Stimulated activated CD4-positive, alpha-beta T cell treated with anti-CD3 and anti-CD28 coated beads, Interleukin-12 subunit alpha, Interleukin-12 subunit beta, amount 100 ng/mL, for 24 hours (primary cell): Measurements from ENCODE around the gene PLA2G6.
"Not testable (repeated sequence)": the region's sequence is repeated elsewhere in the genome, so short reads cannot be mapped to it uniquely, and the experiment has no call there.

Source experiments
- DNase-seq, 2 experiments: peaks; one replicate each; pipeline ENCODE4 v3.0.0-alpha.2; 2020; ENCODE audit warnings: low read depth in 2 of 2

The PLA2G6 gene

DNA sequence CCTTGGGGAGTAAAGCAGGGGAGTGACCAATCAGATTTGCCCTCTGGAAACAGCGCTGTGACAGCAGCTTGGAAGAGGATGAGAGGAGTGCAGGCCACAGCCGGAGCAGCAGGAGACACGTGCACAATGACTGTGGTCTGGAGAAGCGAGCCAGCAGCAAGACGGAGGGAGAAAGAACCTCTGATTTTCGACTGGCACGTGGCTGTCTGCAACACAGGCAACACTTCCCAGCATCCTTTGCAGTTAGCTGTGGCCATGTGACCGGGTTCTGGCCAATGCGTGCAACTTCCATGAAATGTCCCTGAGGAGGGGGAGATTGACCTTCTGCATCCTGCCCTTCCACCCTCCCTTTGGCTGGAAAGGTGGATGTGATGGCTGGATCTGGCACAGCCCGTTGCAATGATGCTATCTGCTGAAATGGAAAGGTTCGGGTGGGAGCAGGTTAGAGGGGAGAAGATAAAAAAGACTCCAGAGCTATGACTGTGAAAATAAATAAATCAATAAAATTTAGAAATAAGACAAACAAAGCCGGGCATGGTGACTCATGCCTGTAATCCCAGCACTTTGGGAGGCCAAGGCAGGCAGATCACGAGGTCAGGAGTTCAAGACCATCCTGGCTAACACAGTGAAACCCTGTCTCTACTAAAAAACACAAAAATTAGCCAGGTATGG, 15.6 kb downstream of the PLA2G6 start:
- no peak for DNase-seq

DNA sequence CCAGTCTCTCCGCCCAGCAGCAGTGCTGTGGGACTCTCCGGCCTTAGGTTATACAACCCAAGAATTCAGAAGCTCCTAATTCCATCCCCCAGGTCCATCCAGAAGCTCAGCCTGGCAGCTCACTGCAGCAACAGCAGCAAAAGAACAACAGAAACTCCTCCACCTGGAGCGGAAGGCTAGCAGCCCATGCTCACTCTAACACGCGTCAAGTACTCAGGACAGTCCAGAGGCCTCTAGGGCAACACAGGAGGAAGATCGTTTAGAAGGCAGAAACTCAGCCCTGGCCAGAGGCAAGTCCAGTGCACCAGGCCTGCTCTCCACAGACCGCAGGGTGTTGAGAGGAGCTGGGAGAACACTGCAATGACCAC, 17.1 kb downstream of the PLA2G6 start:
- no peak for DNase-seq

DNA sequence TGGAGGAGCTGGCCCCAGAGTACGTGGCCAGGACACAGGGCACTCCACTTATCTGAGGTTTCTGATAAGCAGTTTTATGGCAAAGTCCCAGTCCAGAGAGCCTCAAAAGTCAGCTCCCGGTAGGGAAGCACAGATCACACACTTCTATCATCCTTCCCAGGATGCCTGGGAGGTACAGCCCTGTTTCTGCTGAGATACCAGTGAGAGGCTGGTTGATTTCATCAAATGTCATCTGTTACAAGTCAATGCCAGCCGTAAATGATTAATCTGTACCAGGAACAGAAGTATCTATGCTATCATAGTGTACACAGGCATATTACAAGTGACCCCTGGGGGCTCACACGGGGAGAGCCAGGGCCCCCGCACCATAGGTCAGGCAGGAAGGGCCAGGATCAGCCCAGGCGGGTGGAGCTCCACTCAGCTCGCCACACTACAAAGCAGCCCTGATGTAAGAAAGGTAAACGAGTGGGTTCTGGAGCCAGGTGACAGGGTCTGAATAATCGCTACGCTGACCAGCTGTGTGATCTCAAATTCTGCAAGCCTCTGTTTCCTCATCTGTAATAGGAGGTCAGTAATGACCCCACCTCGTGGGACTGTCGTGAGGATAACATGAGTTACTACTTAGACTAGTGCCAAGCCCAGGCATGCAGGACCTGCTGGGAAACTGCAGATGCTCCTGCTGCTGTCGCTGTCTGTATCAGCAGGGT, 17.6 kb downstream of the PLA2G6 start:
- no peak for DNase-seq

DNA sequence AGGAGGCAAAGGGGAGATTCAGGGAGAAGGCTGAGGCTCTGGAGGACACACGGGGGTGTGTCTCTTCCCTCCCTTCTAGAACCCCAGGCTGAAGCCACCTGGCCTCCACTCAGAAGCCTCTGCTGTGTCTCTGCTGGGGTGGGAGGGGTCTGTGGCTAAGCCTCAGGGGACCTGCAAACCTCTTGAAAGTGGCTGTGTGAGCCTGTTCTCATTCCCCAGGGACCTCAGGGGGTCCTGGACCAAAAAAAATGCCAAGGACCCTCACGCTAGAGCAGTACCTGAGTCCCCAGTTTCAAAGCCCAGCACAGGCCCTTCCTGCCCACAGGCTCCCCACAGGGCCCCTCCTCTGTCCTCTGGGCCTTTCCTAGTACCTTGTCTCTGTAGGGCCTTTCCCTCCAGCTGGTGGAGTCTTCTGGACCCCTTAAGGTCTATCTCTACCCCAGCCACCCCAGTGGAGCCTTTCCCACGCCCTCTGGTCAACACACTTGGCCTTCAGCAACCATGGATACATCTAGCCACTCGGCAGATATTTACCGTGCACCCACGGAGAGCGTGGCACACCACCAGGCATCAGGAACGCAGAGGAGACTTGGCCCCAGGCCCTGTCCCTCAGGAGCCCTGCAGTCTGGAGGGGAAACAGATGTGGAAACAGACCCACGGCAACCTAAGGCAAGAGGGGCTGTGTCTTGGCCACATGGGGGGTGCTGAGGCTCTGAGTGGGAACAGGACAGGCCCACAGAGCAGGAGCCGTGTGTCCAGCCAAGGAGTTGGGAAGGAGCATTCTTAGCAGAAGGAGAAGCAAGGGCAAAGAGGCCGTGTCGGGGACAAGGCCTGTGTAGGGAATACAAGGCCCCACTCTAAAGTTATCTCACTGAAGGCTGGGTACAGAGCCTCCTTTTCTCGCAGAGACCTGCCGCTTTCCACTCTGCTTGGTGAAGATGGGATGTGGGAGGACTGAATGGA, 18.5 kb downstream of the PLA2G6 start:
- no peak for DNase-seq

DNA sequence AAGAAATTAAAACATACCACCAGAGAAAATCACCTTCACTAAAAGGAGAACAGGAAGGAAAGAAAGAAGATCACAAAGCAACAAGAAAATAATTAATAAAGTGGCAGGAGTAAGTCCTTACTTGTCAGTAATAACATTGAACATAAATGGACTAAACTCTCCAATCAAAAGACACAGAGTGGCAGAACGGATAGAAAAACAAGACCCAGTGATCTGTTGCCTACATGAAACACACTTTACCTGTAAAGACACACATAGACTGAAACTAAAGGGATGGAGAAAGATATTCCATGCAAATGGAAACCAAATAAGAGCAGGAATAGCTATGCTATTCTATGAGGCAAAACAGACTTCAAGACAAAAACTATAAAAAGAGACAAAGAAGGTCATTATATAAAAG, 25.9 kb downstream of the PLA2G6 start:
- DNase-seq, result no peak

DNA sequence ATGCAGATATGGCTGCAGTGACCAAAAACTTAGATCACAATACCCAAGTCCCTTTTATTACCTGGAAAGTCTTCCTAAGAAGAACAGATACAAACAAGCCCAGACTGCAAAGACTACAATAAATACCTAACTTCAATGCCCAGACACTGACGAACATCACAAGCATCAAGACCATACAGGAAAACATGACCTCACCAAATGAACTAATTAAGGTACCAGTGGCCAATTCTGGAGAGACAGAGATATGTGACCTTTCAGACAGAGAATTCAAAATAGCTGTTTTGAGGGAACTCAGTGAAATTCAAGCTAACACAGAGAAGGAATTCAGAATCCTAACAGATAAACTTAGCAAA, 27.1 kb downstream of the PLA2G6 start:
- DNase-seq, result not testable (repeated sequence)

DNA sequence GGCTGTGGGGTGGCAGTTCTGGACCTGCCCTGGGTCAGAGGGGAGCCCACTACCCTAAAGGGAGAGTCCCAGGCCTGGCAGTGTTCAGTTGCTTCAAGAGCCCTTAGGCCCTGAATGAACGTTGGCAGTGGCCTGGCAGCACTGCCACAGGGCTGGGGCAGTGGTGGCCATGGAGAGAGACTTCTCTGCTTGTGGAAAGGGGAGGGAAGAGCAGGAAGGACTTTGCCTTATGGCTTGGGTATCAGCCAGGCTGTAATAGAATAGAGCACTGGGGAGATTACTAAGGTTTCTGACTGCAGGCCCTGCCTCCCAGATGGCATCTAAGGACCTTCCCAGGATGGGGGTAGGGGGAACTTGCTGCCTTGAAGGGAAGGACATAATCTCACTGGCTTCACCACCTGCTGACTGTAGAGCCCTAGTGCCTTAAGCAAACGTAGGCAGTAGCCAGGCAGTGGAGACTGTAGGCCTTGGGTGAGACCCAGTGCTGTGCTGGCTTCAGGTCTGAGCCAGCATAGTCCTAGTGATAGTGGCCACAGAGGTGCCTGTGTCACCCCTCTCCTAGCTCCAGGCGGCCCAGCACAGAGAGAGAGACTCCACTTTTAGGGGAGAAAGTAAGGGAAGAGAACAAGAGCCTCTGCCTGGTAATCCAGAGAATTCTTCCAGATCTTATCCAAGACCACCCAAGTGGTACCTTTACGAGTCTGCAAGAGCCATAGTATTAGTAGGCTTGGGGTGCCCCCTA, 27.6 kb downstream of the PLA2G6 start:
- no peak for DNase-seq

DNA sequence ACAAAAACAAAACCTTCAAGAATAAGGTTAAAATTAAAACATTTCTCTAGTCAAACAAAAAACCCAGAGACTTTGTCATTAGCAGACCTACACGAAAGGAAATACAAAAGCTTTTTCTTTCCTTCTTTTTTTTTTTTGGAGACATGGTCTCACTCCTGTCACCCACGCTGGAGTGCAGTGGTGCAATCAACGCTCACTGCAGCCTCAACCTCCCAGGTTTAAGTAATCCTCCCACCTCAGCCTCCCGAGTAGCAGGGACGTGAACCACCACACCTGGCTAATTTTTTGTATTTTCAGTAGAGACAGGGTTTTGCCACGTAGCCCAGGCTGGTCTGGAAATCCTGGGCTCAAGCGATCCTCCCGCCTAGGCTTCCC, 30.5 kb downstream of the PLA2G6 start:
- DNase-seq, result no peak

DNA sequence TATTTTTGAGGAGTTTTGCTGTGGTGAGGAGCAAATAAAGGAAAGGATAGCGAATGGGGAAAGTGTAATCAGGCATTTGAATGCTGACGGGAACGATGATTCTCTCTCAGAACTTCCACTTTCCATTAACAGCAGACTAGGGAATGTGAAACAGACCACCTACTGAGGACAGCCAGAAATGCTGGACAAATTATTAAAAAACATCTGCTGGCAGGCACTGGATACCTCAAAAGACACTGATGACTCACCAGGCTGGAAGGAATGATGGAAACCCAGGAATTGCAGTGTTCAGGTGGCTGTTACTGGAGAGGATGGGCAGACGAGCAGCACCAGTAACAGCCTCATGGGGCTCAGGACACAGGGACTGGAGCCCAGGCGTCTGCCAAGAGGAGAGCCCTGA, 33.4 kb downstream of the PLA2G6 start:
- no peak for DNase-seq

DNA sequence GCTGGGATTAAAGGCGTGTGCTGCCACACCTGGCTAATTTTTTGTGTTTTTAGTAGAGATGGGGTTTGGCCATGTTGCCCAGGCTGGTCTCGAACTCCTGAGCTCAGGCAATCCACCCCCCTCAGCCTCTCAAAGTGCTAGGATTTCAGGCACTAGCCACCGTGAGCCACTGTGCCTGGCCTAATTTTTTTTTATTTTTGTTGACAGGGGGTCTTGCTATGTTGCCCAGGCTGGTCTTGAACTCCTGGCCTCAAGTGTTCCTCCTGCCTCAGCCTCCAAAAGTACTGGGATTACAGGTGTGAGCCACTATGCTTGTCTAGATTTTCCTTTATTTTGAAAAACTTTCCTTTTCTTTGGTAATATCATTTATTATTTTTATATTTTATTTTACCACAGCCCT, 35.5 kb downstream of the PLA2G6 start:
- not testable (repeated sequence) for DNase-seq

DNA sequence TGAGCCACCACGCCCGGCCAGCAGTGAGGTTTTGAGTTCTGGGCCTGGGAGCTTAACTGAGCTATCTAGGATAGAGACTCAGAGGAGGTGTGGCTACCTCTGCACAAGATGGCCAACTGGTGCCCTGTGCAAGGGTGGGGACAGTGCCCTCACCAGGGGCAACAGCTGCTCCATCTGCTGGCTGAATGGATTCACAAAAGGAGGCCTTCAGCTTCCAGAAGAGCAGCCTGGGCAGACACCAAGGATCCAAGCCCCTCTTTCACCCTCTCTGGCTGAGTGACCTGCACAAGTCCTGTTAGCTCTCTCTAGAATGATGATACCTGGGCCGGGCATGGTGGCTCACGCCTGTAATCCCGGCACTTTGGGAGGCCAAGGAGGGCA, 37.6 kb downstream of the PLA2G6 start:
- DNase-seq, result no peak

DNA sequence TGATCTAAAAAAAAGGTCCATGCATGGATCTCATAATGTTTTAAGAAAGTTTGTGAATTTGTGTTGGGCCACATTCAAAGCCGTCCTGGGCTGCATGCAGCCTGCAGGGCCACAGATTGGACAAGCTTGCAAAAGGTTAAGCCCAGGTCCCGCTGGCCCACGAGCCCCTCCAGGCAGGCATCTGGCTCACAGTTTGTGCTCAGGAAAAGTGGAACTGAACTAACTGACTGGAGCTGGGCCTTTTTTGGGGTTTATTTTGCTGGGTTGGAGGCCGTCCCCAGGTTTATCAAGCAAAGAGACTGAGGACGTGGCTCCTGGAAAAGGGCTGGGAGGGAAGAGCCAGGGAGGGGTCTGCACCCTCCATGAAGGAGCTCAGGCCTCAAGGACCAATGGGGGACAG, 39.0 kb downstream of the PLA2G6 start:
- no peak for DNase-seq

DNA sequence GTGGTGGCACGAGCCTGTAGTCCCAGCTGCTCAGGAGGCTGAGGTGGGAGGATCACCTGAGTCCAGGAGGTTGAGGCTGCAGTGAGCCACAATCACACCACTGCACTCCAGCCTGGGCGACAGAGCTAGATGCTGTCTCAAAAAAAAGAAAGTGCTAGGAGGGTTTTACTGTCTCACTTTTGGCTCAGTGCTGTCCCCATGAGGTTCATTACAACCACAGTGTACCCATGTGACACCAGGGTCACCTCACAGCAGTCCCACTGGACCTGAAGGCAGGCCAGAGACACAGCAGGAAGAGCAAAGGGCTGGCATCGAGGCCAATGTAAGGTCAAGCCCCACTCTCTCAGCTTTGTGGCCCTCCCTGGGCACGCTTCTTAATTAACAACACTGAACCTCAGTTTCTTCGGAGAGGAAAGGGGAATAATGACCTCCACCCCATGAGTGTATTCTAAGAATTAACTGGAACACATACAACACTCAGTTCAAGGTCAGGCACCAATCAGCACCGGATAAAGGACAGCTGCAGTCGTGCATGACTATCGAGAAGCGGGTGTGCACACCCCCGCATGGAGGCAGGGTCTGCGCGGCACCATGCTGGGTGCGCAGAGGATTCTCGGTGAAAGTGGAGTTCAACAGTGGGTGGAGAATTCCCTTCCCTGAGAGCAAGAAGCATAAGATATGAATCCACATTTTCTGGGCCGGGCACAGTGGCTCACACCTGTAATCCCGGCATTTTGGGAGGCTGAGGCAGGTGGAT, 40.2 kb downstream of the PLA2G6 start:
- no peak for DNase-seq

DNA sequence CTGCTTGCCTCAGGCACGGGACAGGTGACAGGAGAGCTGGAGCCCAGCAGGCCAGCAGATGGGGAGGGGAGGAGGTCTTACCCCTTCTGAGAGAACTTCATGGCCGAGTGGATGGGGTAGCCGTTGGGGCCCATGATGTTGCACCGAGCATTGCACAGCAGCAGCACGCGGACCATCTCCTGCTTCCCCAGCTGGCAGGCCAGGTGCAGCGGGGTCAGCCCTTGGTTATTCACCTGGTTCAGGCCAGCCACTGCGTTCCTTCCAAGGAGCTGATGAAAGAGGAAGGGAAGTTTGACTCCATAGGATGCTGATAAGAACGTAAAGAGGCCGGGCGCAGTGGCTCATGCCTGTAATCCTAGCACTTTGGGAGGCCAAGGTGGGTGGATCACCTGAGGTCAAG, 41.7 kb downstream of the PLA2G6 start:
- DNase-seq, result no peak

DNA sequence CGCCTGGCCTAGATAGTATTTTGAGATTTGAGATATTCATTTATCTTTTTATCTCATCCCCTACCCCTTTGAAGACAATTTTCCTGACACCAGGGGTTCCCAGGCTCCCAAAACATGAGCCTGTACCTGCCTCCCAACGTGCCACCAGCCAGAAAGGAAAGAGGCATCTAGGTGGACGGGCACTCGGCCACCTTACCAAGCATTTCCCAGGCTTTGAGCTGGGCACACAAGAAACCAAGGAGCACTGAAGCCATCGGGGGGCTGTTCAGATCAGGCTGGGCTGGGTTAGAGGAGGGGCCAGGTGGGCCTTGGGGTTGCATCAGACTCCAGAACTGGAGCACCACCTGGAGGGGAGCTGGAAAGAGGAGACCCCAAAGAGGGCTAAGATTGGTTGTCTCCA, 42.7 kb downstream of the PLA2G6 start:
- no peak for DNase-seq

DNA sequence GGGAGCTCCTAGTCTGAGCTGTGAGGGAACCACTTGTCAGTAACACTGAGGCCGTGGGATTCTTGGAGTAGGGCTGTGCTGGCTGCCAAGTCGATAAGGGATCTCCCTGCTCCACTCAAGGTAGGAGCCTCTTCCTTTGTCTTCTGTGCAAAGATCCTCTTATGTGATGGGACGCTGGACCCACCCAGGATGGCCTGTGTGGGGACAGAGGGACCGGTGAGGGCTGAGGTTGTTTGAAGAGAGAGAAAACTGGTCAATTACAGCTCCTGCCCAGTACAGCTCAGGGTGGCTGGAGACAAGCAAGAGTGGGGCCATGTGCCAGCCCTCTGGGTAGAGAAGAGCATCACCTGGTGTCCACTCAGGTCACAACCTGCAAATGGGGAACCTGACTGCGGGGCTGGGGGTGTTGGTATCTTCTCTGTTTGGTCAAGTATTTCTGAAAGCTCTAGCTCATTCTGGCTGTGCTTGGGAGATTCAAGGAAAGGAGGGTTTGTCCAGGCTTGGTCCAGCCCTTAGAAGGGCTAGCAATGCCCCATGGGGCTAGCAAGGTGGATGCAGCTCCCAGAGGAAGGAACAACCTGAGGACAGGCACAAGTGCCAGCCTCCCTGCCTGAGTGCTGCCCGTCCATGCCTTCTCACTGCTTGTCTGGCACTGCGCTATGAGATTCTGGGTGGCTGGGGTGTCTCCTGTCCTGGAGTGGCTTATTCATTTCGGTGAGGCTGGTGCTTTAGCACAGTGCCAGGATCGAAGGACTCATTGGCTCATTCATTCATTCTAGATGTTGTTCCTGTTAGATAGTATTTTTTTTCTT, 43.5 kb downstream of the PLA2G6 start:
- no peak for DNase-seq

DNA sequence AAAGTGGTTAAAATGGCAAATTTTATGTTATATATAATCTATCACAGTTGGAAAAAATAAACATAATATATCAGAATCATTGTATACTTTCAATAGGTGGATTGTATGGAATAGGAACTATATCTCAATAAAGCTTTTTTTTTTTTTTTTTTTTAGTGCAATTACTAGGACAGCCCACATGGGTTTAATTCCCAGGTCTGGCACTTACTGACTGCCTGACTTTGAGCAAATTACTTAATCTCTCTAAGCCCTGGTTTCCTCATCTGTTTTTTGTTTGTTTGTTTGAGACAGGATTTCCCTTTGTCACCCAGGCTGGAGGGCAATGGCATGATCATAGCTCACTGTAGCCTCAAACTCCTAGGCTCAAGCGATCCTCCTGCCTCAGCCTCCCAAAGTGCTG, 45.0 kb downstream of the PLA2G6 start:
- DNase-seq, result no peak

DNA sequence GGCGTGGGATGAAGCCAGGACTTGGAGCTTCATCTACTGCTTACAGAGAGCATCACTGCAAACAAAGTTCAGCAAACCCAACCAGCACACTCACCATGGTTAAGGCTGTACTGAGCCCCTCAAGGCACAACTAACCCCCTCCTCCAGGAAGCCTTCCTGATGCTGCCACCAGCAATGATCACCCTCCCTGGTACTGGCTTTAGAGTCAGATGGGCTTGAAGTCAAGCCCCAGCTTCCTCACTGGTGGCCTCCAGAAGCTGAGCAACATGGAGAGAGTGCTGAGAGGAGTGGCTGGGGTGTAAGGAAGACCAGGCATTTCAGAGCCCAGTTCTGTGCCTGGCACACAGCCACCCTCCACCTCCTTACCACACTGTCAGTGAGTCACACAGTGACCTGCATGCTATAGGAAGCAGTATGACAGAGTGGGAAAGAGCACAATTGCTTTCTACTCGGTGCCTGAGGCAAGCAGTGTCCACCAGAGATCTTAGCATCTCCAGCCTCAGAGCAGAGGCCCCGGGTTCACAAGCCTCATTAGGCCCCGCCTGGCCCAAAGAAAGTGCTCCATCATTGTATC, 46.4 kb downstream of the PLA2G6 start:
- no peak for DNase-seq

DNA sequence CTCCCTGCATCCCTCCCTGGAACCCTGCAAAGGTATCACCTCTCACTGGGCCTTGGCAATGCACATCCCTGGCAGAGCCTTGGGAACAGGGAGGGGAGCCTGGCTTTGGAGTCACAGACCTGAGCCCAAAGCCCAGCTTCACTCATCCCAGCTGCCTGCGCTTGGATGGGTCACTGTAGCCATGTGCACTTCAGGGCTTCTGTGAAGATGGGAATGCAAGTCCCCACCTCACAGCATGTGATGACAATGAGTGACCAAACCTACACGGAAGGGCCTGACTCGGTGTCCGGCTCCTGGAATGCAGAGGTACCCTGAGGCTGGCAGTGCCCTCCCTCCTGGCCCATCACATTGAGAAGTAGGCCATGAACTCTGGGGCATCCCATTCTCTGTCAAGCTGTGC, 48.3 kb downstream of the PLA2G6 start:
- DNase-seq, result no peak

DNA sequence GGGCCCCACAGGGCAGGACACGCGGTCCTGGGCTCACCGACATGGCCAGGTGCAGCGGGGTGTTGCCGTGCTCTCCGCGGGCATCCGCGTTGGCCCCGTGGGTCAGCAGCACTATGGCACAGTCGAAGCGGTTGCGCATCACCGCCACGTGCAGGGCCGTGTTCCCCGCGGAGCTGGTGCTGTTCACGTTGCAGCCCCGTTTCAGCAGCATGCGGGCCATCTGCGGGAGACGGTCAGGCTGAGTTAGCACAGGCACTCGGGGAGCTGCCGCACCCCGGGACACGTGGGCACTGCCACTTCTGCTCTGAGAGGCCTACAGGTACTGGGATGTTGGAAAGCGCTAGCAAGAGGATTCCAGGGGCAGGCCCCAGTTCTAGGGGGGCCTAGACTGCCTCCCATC, 48.8 kb downstream of the PLA2G6 start:
- DNase-seq, result no peak
